ENCODE data around the gene C3orf52.

C3orf52 gene

DNA sequence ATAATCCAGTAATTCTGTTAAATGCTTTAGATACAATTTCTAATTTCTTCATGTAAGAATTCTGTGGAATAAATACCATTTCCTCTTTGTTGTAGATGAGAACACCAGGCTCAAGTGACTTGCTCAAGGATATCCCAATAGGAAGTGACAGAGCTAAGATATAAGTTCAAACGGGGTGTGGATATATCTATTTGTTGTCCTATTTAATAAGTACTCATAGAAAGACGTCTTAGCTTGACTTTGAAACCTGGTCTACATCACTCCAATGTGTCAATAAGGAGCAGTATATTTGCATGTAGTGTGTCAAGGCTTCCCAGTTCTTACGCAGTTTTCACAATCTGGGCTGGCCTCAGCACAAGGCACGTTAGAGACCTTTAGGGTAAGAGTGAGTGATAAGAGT is 51.6 kb downstream of the C3orf52 start:
- no peak for DNase-seq

GRCh38 chr3:112138219-112138969 is 52.2 kb downstream of the C3orf52 start:
- DNase-seq = no peak

GRCh38 chr3:112140584-112140983 is 54.4 kb downstream of the C3orf52 start:
- DNase-seq = no peak

DNA sequence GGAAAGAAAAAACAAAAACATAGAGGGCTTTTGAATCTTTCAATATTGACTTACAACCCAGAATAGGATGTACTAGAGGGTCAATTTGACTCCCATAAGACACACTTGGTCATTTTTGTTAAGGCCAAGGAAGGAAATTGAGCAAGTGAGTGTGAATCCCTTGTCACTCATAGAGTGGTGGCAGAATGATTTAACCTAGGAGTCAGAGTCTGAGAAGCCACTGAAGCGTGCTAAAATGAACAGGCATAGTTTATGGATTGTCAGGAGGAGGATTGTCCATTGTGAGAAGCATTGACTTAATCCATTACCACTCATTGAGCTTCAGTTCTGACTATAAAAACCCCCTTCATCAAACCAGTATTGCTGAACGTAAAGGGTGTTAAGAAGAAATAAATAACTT is 55.1 kb downstream of the C3orf52 start:
- no peak for DNase-seq

GRCh38 chr3:112143251-112143650 is 57.1 kb downstream of the C3orf52 start:
- no peak for DNase-seq

- DNase-seq = no peak
Measured at GRCh38 chr3:112143689-112144088, 57.5 kb downstream of the C3orf52 start.

DNA sequence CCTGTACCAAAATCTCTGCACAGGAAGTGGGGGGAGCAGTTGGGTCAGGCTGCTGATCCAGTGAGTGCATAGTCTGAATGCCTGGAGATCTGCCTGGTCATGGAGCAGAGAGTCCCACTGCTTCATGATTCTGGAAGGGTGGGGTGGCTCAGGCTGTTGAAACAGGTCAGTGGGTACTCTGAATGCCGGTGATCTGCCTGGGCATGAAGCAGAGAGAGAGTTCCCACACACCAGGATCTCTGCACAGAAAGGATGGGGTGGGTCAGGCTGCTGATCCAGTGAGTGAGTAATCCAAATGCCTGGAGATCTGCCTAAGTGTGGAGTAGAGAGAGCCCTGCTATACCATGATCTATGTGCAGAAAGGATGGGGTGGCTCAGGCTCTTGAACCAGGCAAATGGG is 62.9 kb downstream of the C3orf52 start:
- no peak for DNase-seq

DNA sequence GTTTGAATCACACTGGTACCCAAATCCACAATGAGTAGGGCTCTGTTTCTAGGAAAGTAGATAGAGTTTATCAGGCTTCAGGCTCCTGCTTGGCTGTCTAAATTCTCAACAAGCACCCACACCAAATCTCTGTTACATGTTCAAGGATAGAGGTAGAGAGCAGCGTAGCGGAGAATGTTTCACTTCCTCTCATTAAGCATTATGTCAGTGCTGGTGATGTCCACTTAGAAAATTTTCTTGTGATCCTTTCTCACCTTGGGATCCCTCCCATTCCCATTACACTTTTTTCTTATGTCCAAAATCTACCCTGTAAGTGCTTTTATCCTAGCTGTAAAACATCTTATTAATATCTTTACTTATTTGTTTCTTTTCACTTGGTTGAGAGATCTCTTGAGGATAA is 81.6 kb downstream of the C3orf52 start:
- DNase-seq = no peak
